PC-3 (cell line): Measurements from ENCODE around the gene NALCN. TPM values are rescaled to one million over a fixed set of nuclear protein-coding genes. Genes with fewer than 3 reads are reported as not detected.

Experiments
- ATAC-seq: fragments of 200-7000 bp; cut with Tn5 transposase; 2 replicates; pipeline ENCODE4 v1.9.1; 2020; ENCODE audit warnings: mild to moderate bottlenecking, moderate library complexity
- BruUV-seq: library from RNA; stranded (reverse); fragments of 400-500 nt; replicated peaks from 2 replicates; lab custom pipeline; 2021; lab: Mats Ljungman, UMichigan
- CTCF ChIA-PET: fragments of 300-600 bp; sonication (Branson Sonifier 250); formaldehyde crosslinking; loops from one replicate; lab custom pipeline; 2022; ENCODE audit warnings: antibody characterized with exemption; lab: Charles Lee
- POLR2A ChIA-PET: fragments of 300-600 bp; sonication (Branson Sonifier 250); formaldehyde crosslinking; loops from one replicate; lab custom pipeline; 2022; ENCODE audit warnings: antibody characterized with exemption; ENCODE audit not compliant: unreplicated experiment; lab: Charles Lee
- DNase-seq: peaks from one replicate; pipeline ENCODE4 v3.0.0-alpha.2; 2015
- H2AFZ ChIP-seq: fragments of 300-600 bp; sonication (generic); 2 replicates; pipeline ENCODE4 v1.6.0; 2016; ENCODE audit warnings: antibody characterized with exemption, low read length
- H3F3A ChIP-seq: fragments of 300-600 bp; sonication (generic); one replicate; pipeline ENCODE4 v1.6.0; 2017; ENCODE audit warnings: antibody characterized with exemption, low read length, control low read depth, mild to moderate bottlenecking; ENCODE audit not compliant: unreplicated experiment
- H3K27ac ChIP-seq: fragments of 300-600 bp; sonication (generic); 2 replicates; pipeline ENCODE4 v1.5.1; 2016; ENCODE audit warnings: mild to moderate bottlenecking, low read length
- H3K27me3 ChIP-seq: fragments of 300-600 bp; sonication (generic); 2 replicates; pipeline ENCODE4 v1.6.1; 2016; ENCODE audit warnings: low read length, mixed read lengths
- H3K36me3 ChIP-seq: fragments of 300-600 bp; sonication (generic); 2 replicates; pipeline ENCODE4 v1.6.1; 2016; ENCODE audit warnings: low read depth, mixed run types, low read length, mixed read lengths
- H3K4me1 ChIP-seq: fragments of 300-600 bp; sonication (generic); 2 replicates; pipeline ENCODE4 v1.5.1; 2016; ENCODE audit warnings: low read length; ENCODE audit not compliant: insufficient read depth
- H3K4me2 ChIP-seq: fragments of 300-600 bp; sonication (generic); 2 replicates; pipeline ENCODE4 v1.6.0; 2016; ENCODE audit warnings: low read length
- H3K4me3 ChIP-seq: fragments of 300-600 bp; sonication (generic); 2 replicates; pipeline ENCODE4 v1.5.1; 2016; ENCODE audit warnings: mild to moderate bottlenecking, low read length, mixed read lengths
- H3K79me2 ChIP-seq: fragments of 300-600 bp; sonication (generic); 2 replicates; pipeline ENCODE4 v1.6.1; 2017; ENCODE audit warnings: low read length, mixed read lengths
- H3K9ac ChIP-seq: fragments of 300-600 bp; sonication (generic); 2 replicates; pipeline ENCODE4 v1.6.0; 2016; ENCODE audit warnings: mild to moderate bottlenecking, low read length
- H3K9me2 ChIP-seq: fragments of 300-600 bp; sonication (generic); replicated peaks from 2 replicates; pipeline ENCODE4 v1.6.1; 2016; ENCODE audit warnings: mixed run types, low read length, mixed read lengths
- H3K9me3 ChIP-seq: fragments of 300-600 bp; sonication (generic); 2 replicates; pipeline ENCODE4 v1.6.1; 2016; ENCODE audit warnings: low read length, mixed read lengths
- H4K20me1 ChIP-seq: fragments of 300-600 bp; sonication (generic); 2 replicates; pipeline ENCODE4 v1.6.1; 2016; ENCODE audit warnings: low read length, mixed read lengths
- EZH2 ChIP-seq: fragments of 300-600 bp; sonication (generic); IDR thresholded peaks from one replicate; pipeline ENCODE4 v1.6.1; 2017; ENCODE audit warnings: antibody characterized with exemption, mild to moderate bottlenecking, low read length; ENCODE audit not compliant: unreplicated experiment
- EZH2phosphoT487 ChIP-seq: fragments of 300-600 bp; sonication (generic); IDR thresholded peaks from 2 replicates; pipeline ENCODE4 v1.6.1; 2018; ENCODE audit warnings: mild to moderate bottlenecking, antibody characterized with exemption, low read length, borderline replicate concordance
- intact Hi-C: fragments of 100-400 bp; cut with micrococcal nuclease; formaldehyde crosslinking; loops from 2 replicates; pipeline ENCODE4 v1.9.0; 2023
- total RNA-seq: library from RNA; depleted of rRNA; stranded (reverse); fragments of >200 nt; gene quantifications from 2 replicates; pipeline ENCODE4 v1.2.3, GENCODE V29; 2014
- TF ChIP-seq, protein P1 (sequence below): fragments of 300-600 bp; sonication (generic); conservative IDR thresholded peaks from 2 replicates; pipeline ENCODE4 v1.5.1; 2017; ENCODE audit warnings: antibody characterized with exemption, low read depth, mild to moderate bottlenecking, low read length

Gene NALCN
- total RNA-seq, 1 experiment from 2014 or later: 11.8 TPM

DNA sequence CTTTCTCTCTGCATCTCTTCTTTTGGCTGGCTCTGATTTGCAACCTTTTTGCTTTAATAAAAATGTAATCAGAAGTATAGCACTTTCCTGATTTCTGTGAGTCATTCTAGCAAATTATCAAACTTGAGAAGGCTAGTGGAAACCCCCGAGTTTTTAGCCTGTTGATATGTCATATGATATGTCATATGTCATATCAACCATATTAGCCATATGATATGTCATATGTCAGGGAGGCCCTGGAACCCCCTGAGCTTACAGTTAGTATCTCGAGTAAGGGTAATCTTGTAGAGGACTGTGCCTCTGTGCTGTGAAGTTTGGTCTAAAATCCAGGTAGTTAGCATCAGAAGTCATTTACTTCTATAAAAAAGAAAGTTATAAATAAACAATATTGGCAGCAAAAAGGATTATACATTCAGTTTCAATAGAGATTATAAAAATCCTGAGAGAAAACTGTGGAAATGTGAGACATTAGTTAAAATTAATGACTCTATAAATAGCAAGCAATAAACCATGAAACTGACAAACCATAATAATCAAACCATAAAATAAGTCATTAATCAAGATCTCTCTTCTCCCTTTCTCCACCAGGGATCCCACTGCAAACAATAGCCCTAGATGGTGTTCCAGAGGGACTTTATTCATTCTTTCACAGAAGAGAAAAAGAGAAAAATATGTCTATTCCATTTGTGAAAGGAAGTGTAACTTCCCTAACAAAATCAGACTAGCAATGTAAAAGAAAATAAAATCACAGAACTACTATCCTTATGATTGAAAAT, 167.4 kb downstream of the NALCN start:
- ChIA-PET POLR2A (no interaction called here), CTCF (no interaction called here)
- ATAC-seq (no peak), DNase-seq (no peak)
- H3K79me2 ChIP-seq: no peaks in the 10 kb centered on the region
- intact Hi-C loops: no loop called here
- H3K27me3 ChIP-seq: no peaks in the 10 kb centered on the region
- H3F3A ChIP-seq: no peaks in the 10 kb centered on the region
- no peaks in the 10 kb centered on the region for H3K36me3 ChIP-seq
- no peaks in the 10 kb centered on the region for H3K9me3 ChIP-seq
- H3K9me2 ChIP-seq: no peaks in the 10 kb centered on the region
- no peak overlapping the region for H3K4me3 ChIP-seq
- no peaks in the 10 kb centered on the region for H3K4me1 ChIP-seq
- H3K9ac ChIP-seq: no peak overlapping the region
- no peak overlapping the region for H3K27ac ChIP-seq
- H2AFZ ChIP-seq: no peak overlapping the region
- no peak for TF ChIP-seq EZH2phosphoT487
- TF ChIP-seq EZH2: no peak
- TF ChIP-seq, protein P1, sequence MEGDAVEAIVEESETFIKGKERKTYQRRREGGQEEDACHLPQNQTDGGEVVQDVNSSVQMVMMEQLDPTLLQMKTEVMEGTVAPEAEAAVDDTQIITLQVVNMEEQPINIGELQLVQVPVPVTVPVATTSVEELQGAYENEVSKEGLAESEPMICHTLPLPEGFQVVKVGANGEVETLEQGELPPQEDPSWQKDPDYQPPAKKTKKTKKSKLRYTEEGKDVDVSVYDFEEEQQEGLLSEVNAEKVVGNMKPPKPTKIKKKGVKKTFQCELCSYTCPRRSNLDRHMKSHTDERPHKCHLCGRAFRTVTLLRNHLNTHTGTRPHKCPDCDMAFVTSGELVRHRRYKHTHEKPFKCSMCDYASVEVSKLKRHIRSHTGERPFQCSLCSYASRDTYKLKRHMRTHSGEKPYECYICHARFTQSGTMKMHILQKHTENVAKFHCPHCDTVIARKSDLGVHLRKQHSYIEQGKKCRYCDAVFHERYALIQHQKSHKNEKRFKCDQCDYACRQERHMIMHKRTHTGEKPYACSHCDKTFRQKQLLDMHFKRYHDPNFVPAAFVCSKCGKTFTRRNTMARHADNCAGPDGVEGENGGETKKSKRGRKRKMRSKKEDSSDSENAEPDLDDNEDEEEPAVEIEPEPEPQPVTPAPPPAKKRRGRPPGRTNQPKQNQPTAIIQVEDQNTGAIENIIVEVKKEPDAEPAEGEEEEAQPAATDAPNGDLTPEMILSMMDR: no peak
- no peaks in the 10 kb centered on the region for H4K20me1 ChIP-seq
- BruUV-seq: no TSS peak
- H3K4me2 ChIP-seq: no peak overlapping the region

DNA sequence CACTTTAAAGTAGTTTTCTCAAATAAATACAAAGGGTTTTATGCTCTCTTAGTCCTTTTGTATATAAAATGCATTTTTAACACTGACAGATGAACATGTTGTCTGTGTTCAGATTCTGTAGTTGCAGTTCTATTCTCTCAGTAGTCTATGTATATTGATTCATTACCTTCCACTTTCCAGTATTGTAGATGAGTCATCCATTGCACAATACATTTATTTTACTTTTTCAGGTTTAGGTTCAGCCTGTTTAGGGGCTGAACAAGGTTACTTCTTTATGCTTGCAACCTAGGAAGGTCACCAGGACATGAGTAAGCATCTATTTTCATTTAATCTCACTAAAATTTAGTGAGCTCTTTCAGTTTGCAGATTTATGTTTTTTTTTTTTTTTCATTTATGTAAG, 173.6 kb downstream of the NALCN start:
- Histone ChIP-seq H3K79me2 (no peaks in the 10 kb centered on the region), H3K27me3 (no peaks in the 10 kb centered on the region), H3K9me3 (no peaks in the 10 kb centered on the region), H3K4me3 (no peak overlapping the region), H3K4me1 (no peaks in the 10 kb centered on the region), H3K9me2 (no peaks in the 10 kb centered on the region), H3K27ac (no peak overlapping the region), H2AFZ (no peak overlapping the region), H3F3A (no peaks in the 10 kb centered on the region), H3K4me2 (no peak overlapping the region), H3K9ac (no peak overlapping the region), H4K20me1 (no peaks in the 10 kb centered on the region), H3K36me3 (no peaks in the 10 kb centered on the region)
- DNase-seq: no peak
- ChIA-PET CTCF (no interaction called here), POLR2A (no interaction called here)
- no peak for ATAC-seq
- BruUV-seq: no TSS peak
- TF ChIP-seq EZH2phosphoT487: no peak
- TF ChIP-seq EZH2: no peak
- TF ChIP-seq, protein P1: no peak
- intact Hi-C loops: no loop called here

DNA sequence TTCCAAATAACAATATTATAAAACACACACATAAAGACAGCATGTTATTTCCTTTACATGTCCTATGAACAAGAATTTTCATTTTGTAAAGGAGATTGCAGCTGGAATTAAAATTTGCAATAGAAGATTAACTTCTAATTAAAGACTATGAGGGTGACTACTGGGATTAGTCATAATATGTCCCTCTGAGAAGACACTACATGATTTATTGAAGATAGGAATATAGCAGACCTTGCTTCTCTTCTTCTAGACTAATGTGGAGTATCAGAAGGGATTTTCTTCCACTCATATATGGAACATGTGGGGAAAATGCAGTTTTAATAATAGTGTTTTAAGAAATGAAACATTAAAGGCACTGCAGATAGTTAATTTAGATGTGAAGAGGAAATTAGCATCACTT, 177.8 kb downstream of the NALCN start:
- no peak for DNase-seq
- H2AFZ ChIP-seq: no peak overlapping the region
- no peaks in the 10 kb centered on the region for H3K36me3 ChIP-seq
- no peak overlapping the region for H3K4me3 ChIP-seq
- no peak overlapping the region for H3K27ac ChIP-seq
- H3F3A ChIP-seq: no peaks in the 10 kb centered on the region
- CTCF ChIA-PET: no interaction called here
- TF ChIP-seq EZH2phosphoT487: no peak
- no peak for TF ChIP-seq EZH2
- TF ChIP-seq, protein P1: no peak
- ATAC-seq: no peak
- H3K4me2 ChIP-seq: no peak overlapping the region
- no peaks in the 10 kb centered on the region for H3K9me2 ChIP-seq
- no peaks in the 10 kb centered on the region for H3K27me3 ChIP-seq
- intact Hi-C loops: no loop called here
- H3K9ac ChIP-seq: no peak overlapping the region
- BruUV-seq: no TSS peak
- no peaks in the 10 kb centered on the region for H3K4me1 ChIP-seq
- no peaks in the 10 kb centered on the region for H3K9me3 ChIP-seq
- H3K79me2 ChIP-seq: no peaks in the 10 kb centered on the region
- POLR2A ChIA-PET: no interaction called here
- no peaks in the 10 kb centered on the region for H4K20me1 ChIP-seq
